ENCODE measurements around the gene MRRF. TPM values are rescaled to one million over a fixed set of nuclear protein-coding genes. Genes with fewer than 3 reads are reported as not detected.
"Not testable (repeated sequence)": the region's sequence is repeated elsewhere in the genome, so short reads cannot be mapped to it uniquely, and the experiment has no call there.

The MRRF gene
- polyA plus RNA-seq, 5 donors, result 34.8 to 48.8 (median 44.2) TPM

- peak; percentile 57 to 75 for DNase-seq
These were observed 86.1 kb downstream of the MRRF start for GRCh38 chr9:122350577-122351355.

GRCh38 chr9:122354536-122355199 lies 90.0 kb downstream of the MRRF start:
- DNase-seq, result no peak

GRCh38 chr9:122355336-122355875 lies 90.7 kb downstream of the MRRF start:
- DNase-seq, result no peak

GRCh38 chr9:122356627-122357026 lies 91.9 kb downstream of the MRRF start:
- DNase-seq, result no peak

- no peak for DNase-seq
These were observed 96.2 kb downstream of the MRRF start for GRCh38 chr9:122360891-122361290.

GRCh38 chr9:122363131-122363530 lies 98.4 kb downstream of the MRRF start:
- DNase-seq, result not testable (repeated sequence)

GRCh38 chr9:122364117-122364782 lies 99.6 kb downstream of the MRRF start:
- DNase-seq, result no peak

- no peak for DNase-seq
These were observed 100.1 kb downstream of the MRRF start for GRCh38 chr9:122364783-122365150.

GRCh38 chr9:122366074-122366660 lies 101.5 kb downstream of the MRRF start:
- no peak for DNase-seq

GRCh38 chr9:122367065-122367464 lies 102.4 kb downstream of the MRRF start:
- DNase-seq, result no peak

- DNase-seq, result no peak
These were observed 103.2 kb downstream of the MRRF start for GRCh38 chr9:122367774-122368460.

GRCh38 chr9:122368642-122369041 lies 104.0 kb downstream of the MRRF start:
- no peak for DNase-seq

- DNase-seq, result no peak
These were observed 105.6 kb downstream of the MRRF start for GRCh38 chr9:122370303-122370702.

GRCh38 chr9:122370869-122371755 lies 106.4 kb downstream of the MRRF start, which contains the start of gene PTGS1:
Gene PTGS1, plus strand, starts transcription at chr9:122371024. Its CDS starts 61 bp downstream, at chr9:122371085.
- no peak for DNase-seq

- DNase-seq, result no peak
These were observed 107.2 kb downstream of the MRRF start for GRCh38 chr9:122371846-122372245.

GRCh38 chr9:122372856-122373845 lies 108.5 kb downstream of the MRRF start:
- DNase-seq, result no peak

GRCh38 chr9:122374885-122375420 lies 110.3 kb downstream of the MRRF start:
- peak; percentile 49 to 64 for DNase-seq

- no peak for DNase-seq
These were observed 112.1 kb downstream of the MRRF start for GRCh38 chr9:122376796-122377195.
